Loucy (cell line): ENCODE measurements around the gene MYLK3.

Experiments
- H2AFZ ChIP-seq: fragments of 200-600 bp; sonication (generic); 2 replicates; pipeline ENCODE4 v1.6.0; 2016; ENCODE audit warnings: antibody characterized with exemption, mild to moderate bottlenecking, low read length, moderate library complexity
- H3F3A ChIP-seq: fragments of 200-600 bp; 2 replicates; pipeline ENCODE4 v1.6.0; 2016; ENCODE audit warnings: antibody characterized with exemption, low read depth, mild to moderate bottlenecking
- H3K27me3 ChIP-seq: fragments of 200-600 bp; sonication (generic); 2 replicates; pipeline ENCODE4 v1.6.1; 2014; ENCODE audit warnings: low read length, mild to moderate bottlenecking; ENCODE audit not compliant: insufficient read depth, poor library complexity, severe bottlenecking
- H3K36me3 ChIP-seq: fragments of 200-600 bp; sonication (generic); 2 replicates; pipeline ENCODE4 v1.6.1; 2016; ENCODE audit warnings: low read length; ENCODE audit not compliant: insufficient read depth
- H3K4me1 ChIP-seq: fragments of 200-600 bp; sonication (generic); 2 replicates; pipeline ENCODE4 v1.5.1; 2014; ENCODE audit warnings: low read length, mild to moderate bottlenecking; ENCODE audit not compliant: insufficient read depth, poor library complexity, severe bottlenecking
- H3K4me2 ChIP-seq: fragments of 200-600 bp; sonication (generic); 2 replicates; pipeline ENCODE4 v1.6.0; 2014; ENCODE audit warnings: antibody characterized with exemption, low read length, low read depth, mild to moderate bottlenecking; ENCODE audit not compliant: poor library complexity, severe bottlenecking
- H3K4me3 ChIP-seq: fragments of 200-600 bp; sonication (generic); 2 replicates; pipeline ENCODE4 v1.5.1; 2014; ENCODE audit warnings: low read length, mild to moderate bottlenecking, mixed read lengths; ENCODE audit not compliant: poor library complexity, severe bottlenecking
- H3K79me2 ChIP-seq: fragments of 200-600 bp; sonication (generic); 2 replicates; pipeline ENCODE4 v1.6.1; 2014; ENCODE audit warnings: low read length; ENCODE audit not compliant: insufficient read depth
- H3K9ac ChIP-seq: fragments of 200-600 bp; sonication (generic); 2 replicates; pipeline ENCODE4 v1.6.0; 2014; ENCODE audit warnings: mild to moderate bottlenecking, low read depth, low read length, moderate library complexity; ENCODE audit not compliant: poor library complexity, severe bottlenecking
- H3K9me2 ChIP-seq: fragments of 200-600 bp; sonication (generic); replicated peaks from 2 replicates; pipeline ENCODE4 v1.6.1; 2016; ENCODE audit warnings: low read depth, low read length, mixed read lengths
- H3K9me3 ChIP-seq: fragments of 200-600 bp; sonication (generic); 2 replicates; pipeline ENCODE4 v1.6.1; 2014; ENCODE audit warnings: mild to moderate bottlenecking, antibody characterized with exemption, low read length, low read depth; ENCODE audit not compliant: insufficient read depth
- H4K20me1 ChIP-seq: fragments of 200-600 bp; sonication (generic); 2 replicates; pipeline ENCODE4 v1.6.0; 2014; ENCODE audit warnings: antibody characterized with exemption, low read length, mild to moderate bottlenecking; ENCODE audit not compliant: insufficient read depth, poor library complexity, severe bottlenecking
- EZH2phosphoT487 ChIP-seq: fragments of 200-600 bp; IDR thresholded peaks from 2 replicates; pipeline ENCODE4 v1.6.1; 2018; ENCODE audit warnings: antibody characterized with exemption, mild to moderate bottlenecking, moderate library complexity, borderline replicate concordance
- TF ChIP-seq, protein P1 (sequence below): fragments of 200-600 bp; sonication (generic); conservative IDR thresholded peaks from 2 replicates; pipeline ENCODE4 v1.5.1; 2014; ENCODE audit warnings: mild to moderate bottlenecking, antibody characterized with exemption, low read length

Gene MYLK3

DNA sequence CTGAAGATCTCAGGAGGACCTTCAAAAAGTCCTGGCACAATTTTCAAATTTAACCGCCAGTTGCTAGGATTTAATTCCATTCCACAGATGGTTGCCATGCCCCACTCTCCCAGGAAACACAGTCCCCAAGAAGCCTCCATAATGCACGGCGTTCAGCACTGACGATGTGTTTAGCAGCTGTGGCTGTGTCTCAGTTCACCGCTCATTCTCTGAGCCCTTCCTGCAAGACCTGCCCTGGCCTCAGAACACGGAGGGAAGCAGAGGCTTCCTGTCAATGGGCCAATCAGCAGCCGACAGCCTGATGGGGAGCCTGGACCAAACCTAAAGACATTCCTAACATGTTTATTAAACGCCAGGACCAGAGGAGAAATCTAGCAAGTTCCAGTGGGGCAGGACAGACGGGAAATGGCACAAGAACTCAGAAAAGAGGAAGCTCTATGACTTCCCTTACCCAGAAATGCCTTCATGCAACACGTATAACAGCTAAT is 4.9 kb downstream of the MYLK3 start:
- Histone ChIP-seq H4K20me1 (no peaks in the 10 kb centered on the region), H3K4me1 (no peaks in the 10 kb centered on the region), H3K9me3 (no peaks in the 10 kb centered on the region), H2AFZ (0 out of 2 replicates have a peak overlapping the region, but pooled peaks have one; percentile 28), H3K4me2 (no peak overlapping the region), H3K9ac (no peak overlapping the region), H3K36me3 (no peaks in the 10 kb centered on the region), H3K9me2 (no peaks in the 10 kb centered on the region), H3K27me3 (no peaks in the 10 kb centered on the region), H3K79me2 (no peaks in the 10 kb centered on the region), H3K4me3 (no peak overlapping the region), H3F3A (no peaks in the 10 kb centered on the region)
- TF ChIP-seq EZH2phosphoT487 = no peak
- TF ChIP-seq, protein P1, sequence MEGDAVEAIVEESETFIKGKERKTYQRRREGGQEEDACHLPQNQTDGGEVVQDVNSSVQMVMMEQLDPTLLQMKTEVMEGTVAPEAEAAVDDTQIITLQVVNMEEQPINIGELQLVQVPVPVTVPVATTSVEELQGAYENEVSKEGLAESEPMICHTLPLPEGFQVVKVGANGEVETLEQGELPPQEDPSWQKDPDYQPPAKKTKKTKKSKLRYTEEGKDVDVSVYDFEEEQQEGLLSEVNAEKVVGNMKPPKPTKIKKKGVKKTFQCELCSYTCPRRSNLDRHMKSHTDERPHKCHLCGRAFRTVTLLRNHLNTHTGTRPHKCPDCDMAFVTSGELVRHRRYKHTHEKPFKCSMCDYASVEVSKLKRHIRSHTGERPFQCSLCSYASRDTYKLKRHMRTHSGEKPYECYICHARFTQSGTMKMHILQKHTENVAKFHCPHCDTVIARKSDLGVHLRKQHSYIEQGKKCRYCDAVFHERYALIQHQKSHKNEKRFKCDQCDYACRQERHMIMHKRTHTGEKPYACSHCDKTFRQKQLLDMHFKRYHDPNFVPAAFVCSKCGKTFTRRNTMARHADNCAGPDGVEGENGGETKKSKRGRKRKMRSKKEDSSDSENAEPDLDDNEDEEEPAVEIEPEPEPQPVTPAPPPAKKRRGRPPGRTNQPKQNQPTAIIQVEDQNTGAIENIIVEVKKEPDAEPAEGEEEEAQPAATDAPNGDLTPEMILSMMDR = no peak

DNA sequence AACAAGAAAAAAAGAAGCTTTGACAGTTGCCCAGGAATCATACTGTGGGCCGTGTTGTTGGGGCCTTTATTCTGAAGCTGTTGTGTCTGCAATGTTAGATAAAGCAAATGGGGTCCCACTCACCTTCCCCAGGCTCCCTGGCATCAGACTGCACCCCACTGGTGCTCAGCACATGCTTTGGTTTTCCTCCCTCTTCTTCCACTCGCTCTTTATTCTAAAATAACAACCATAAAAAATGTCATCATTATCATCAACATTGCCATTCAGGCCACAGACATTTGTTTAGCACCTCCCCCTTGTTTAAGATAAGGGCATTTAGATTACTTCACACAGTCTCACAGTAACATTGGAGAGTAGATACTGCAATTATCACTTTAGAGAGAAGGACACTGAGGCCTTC is 8.2 kb downstream of the MYLK3 start:
- Histone ChIP-seq H3K9me2 (no peaks in the 10 kb centered on the region), H3K79me2 (no peaks in the 10 kb centered on the region), H4K20me1 (no peaks in the 10 kb centered on the region), H3K9me3 (no peaks in the 10 kb centered on the region; the same call in 1 of the 2 replicates), H3K36me3 (no peaks in the 10 kb centered on the region), H3K4me3 (no peak overlapping the region), H3K27me3 (no peaks in the 10 kb centered on the region), H3K4me1 (no peaks in the 10 kb centered on the region), H2AFZ (no peak overlapping the region), H3F3A (no peaks in the 10 kb centered on the region), H3K4me2 (no peak overlapping the region), H3K9ac (no peak overlapping the region)
- TF ChIP-seq EZH2phosphoT487 = no peak
- TF ChIP-seq, protein P1 = no peak

DNA sequence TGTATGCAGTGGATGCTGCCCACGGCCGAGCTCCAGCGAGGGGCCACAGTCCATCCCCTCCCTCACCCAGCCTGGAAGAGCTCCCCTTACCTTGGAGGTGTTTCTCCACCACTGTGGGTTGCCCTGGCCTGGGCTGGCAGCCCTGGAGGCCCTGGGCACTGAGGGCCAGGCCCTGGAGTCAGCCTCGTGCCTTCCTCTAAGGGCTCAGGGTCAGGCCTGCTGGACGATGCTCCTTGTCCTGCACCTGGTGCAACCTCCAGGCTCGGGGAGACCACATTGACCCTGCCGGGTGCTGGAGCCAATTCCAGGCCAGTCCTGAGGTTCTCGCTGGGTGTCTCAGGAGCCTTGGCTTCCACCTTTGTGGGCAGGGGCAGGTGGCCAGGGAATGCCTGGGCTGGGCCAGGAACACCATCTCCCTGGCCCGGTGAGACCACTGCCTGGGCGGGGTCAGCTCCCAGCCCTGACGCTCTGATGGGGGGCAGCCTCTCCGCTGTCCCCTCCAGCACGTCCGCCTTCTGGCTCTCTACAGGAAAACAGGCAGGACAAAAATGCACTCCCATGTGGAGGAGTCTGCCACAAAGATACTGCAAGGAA is 10.4 kb downstream of the MYLK3 start:
- no peaks in the 10 kb centered on the region for H3F3A ChIP-seq

More for the DNA sequence above, 10.4 kb downstream of the MYLK3 start:
- TF ChIP-seq EZH2phosphoT487 = no peak
- TF ChIP-seq, protein P1 = no peak
- Histone ChIP-seq H3K27me3 (no peaks in the 10 kb centered on the region), H3K4me2 (no peak overlapping the region), H4K20me1 (no peaks in the 10 kb centered on the region), H3K9ac (no peak overlapping the region), H3K4me3 (no peak overlapping the region), H3K79me2 (no peaks in the 10 kb centered on the region), H3K36me3 (no peaks in the 10 kb centered on the region), H3K9me3 (no peaks in the 10 kb centered on the region; the same call in 1 of the 2 replicates), H2AFZ (no peak overlapping the region), H3K9me2 (no peaks in the 10 kb centered on the region), H3K4me1 (no peaks in the 10 kb centered on the region)
